Dedifferentiated amniotic fluid mesenchymal stem cell (primary cell): ENCODE measurements around the gene CLDND1.

Experiments used
- DNase-seq: peaks from one replicate; pipeline ENCODE4 v3.0.0-alpha.2; 2016; ENCODE audit errors: extremely low spot score

The CLDND1 gene

DNA sequence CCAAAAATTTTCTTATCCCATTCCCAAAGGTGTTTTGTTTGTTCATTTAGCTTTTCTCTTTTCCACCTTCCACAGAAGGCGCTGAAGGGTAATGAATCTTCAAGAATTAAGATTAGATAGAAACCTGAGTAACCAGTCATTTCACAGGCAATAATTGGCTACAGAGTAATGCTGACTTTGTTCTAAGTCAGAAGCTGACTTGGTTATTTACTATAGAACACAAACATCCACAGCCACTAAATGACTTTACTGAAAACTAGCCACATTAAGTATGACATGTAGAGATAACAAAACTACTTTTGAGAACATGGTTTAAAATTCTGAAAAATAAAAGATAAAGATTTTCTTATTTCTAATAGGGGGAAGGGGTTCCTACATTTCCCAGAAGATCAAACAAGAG is 7.8 kb downstream of the CLDND1 start:
- DNase-seq = no peak

DNA sequence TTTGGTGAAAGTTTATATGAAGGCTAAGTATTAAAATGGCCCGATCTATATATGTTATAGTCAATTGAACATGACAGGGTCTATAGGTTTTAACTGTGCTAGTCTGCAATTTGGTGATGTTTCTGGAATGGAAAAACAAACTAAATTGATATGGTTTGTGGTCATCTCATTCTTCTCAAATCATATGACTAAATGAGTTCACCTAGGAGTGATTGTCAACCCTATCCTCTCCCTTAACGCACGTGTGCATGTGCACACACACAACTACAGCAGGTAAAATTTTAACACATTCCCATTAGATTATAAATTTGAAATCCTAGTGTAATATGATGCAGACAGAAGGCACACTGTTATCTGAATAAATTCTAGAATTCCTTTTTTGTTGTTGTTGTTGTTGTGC is 9.0 kb downstream of the CLDND1 start:
- no peak for DNase-seq

DNA sequence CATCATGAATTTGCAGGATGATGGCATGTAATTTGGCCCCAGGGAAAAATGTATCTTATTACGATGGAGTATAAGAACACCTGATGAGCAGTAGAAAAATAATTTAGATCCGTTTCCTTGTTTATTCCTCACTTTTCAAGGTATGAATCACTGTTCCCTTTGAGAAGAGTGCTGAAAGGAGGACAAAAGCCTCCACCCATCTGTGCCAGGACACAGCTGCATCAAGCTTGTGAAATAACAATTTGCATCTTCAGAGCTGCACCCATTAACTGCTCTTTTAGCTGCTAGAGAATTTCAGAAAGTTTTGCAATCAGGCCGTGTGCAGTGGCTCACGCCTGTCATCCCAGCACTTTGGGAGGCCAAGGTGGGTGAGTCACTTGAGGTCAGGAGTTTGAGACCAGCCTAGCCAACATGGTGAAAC is 9.6 kb downstream of the CLDND1 start:
- no peak for DNase-seq

DNA sequence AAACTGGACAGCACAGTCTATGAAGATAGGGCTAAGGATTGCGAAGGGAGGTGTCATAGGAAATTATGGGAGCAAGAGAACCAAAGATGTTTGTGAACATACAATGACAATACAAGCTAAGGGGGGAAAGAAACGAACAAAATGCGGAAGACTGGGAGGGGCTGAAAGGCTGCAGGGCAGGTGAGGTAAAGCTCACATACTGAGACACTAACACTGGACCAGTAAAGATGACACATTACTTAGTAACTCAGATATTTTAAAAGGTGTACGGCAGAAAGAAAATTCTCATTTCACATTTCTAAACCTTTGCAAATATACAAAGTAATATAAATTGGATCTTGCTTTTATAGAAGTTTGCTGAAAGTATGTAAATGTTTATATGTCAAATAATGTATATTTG is 10.1 kb downstream of the CLDND1 start:
- no peak for DNase-seq

DNA sequence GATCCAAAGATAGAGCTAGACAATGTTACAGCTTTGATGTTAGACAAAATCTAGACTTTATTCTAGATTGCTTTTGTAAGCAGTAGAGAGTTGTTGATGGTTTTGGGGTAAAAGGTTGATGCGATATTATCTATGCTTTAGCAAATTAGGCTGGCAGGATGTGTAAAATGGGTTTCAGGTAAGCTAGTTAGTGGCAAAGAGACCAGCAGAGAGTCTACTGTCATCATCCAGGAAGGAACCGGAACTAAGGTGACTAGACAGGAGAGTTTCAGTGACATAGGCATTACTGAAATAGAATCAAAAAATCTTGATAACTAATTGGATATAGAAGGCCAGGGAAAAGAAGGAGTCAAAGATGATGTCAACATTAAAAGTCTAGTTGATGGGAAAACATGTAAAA is 14.1 kb downstream of the CLDND1 start:
- no peak for DNase-seq

DNA sequence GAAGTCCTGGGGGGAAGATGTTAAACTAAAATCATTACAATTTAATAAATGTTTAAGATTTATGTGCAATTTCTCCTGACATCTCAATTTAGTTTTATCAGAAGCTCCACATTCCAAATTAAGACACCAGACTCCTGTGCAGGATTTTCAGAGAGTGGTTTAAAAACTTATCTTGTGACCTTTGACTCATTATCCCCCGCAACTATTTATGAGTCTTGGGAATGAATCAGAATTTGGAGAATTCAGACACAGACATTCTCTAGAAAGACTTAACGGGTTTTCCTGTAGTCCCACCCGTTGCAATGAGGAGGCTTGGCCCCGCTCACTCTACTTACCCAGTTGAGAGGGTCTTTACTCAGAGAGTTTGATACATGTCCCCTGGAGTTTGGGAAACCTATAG is 18.2 kb downstream of the CLDND1 start:
- DNase-seq = no peak

DNA sequence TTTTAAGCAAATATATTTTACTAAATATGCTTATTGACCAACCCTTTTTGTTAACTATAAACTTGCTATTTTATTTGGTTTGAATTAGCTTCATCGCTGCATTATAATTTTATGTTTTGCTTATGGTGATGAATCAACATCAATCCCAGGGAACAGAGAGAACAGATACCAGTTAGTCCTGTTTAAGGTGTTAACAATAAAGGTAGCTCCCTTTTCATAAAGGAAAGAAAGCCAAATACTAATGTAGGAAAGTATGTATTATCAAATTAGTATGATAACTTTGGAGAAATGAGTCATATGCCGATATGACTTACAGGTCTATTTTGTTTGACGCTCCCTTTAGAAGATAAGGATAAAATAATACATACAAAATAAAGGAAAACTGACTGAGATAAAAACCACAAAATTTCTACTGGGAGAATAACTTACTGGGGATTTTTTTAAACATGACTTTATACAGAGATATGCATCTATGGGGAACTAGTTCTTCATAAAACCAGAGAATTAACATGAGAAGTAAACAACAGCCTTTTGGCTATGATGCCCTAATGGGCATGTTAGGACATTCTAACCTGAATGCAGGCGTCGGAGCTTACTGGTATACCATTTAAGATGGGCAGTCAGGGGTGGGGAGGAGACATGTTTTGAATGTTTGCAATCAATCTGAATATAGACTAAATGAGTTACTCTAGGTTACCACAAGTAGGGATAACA is 20.7 kb downstream of the CLDND1 start:
- DNase-seq = no peak

DNA sequence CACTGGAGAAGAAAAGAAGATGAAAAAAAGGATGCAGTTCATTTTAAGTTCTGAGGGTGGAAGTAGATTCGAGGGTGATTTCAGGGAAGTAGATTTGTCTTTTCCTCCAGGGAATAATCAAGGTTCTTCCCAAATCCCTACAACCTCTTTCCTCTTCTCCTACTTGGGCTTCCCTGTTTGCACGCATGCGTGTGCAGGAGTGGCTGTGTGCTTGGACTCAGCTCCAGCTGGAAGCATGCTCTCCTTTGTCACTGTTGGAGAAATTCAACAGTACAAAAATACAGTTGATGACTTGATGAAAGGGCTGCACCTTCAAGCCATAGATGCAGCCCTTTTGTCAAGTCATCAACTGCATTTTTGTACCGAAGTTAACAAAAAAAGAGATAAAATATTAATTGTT is 21.4 kb downstream of the CLDND1 start:
- DNase-seq = no peak

DNA sequence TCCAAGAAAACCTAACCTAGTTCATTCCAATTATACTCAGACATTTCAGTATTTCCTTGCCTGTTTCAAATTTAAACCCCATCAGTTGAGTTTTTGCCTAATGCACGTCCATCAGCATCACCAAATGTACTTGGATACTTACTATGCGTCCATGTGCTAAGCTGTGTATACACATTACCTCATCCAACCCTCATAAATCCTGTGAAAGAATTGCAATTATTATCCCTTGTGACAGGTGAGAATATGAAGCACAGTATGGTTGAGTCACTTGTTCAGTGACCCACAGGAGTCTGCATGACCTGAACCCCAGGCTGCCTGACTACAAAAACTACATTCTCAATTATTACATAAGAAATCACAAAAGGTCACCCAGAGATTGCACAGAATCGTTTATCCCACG is 22.7 kb downstream of the CLDND1 start:
- no peak for DNase-seq

DNA sequence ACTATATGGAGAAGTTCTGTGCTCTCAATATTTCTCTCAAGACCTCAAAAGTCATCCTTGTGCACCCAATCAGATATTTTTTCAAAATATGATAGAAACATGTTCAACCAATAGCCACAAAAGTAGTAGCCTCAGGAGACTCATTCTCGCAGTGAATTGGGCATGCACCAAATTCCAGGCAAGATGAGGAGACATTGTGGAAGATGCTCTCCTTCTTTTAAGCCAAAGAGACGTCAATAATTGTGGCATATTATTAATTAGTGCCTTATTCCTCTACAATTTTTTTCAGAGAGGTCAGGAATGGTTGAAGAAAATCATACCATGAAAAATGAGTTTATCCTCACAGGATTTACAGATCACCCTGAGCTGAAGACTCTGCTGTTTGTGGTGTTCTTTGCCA is 25.3 kb downstream of the CLDND1 start, which contains the start of gene OR5K2:
Gene OR5K2, plus strand, starts transcription at position 301 of the 400 bp plus-strand sequence. Its CDS starts 0 bp downstream, at position 301.
- DNase-seq = no peak

DNA sequence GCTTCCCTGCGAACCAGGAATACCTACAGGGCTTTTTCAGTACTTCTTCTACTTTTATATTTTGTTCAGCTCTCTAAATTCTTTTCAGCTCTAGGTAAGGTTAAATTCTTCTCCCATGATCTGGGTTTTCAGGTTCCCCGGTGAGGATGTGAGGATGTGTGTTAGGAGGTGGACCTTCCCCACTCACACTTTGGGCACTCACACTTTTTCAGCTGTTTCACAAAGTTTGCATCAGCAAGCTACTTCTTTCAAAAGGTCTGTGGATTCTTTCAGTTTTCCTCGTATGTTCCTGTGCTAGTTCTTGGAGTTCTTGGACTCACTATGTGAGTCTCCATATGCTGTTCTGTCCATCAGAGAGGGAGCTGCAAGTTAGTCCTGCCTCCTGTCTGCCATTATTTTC is 39.1 kb downstream of the CLDND1 start:
- DNase-seq = no peak

DNA sequence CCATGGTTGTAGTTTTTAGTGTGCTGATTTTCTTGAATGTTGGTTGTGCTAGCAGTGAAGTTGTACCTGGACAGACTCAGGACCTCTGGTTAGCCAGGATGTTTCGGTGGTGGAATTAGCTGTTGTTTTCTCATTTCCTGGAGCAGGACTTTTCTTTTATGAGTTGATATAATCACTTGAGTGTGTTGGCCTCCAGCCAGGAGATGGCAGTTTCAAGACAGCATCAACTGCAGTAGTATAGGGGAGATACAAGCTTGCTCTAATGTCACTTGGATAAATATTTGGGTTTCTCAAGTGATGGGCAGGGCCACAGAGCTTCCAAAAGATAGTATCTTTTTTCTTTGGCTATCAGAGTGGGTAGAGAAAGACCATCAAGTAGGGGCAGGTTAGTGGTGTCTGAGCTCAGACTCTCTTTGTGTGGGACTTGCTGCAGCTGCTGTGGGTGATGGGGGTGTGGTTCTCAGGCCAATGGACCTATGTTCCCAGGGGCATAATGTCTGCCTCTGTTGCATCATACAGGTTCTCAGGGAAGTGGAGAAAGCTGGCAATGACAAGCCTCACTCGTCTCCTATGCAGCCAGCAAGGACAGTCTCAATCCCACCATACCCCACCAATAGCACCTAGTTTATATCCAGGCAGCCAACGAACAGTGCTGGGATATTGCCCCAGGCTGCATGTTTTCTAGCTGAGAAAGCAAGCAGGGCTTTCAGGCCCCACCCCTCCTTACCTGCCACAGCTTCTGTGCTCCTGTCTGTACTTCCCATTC is 39.8 kb downstream of the CLDND1 start:
- DNase-seq = no peak
